Neural progenitor cell (in vitro differentiated cells): ENCODE data around the gene NOX3. TPM values are rescaled to one million over a fixed set of nuclear protein-coding genes. Genes with fewer than 3 reads are reported as not detected.

Experiments
- DNase-seq: peaks from one replicate; pipeline ENCODE4 v3.0.0-alpha.2; 2016; ENCODE audit warnings: low spot score
- H2AFZ ChIP-seq: fragments of 200-600 bp; sonication (generic); replicated peaks from 2 replicates; pipeline ENCODE4 v1.6.1; 2016; ENCODE audit warnings: antibody characterized with exemption
- H3F3A ChIP-seq: fragments of 200-600 bp; sonication (generic); 2 replicates; pipeline ENCODE4 v1.6.1; 2016; ENCODE audit warnings: antibody characterized with exemption, low read depth
- H3K27ac ChIP-seq: fragments of 200-600 bp; sonication (generic); 2 replicates; pipeline ENCODE4 v1.5.1; 2016; ENCODE audit warnings: mild to moderate bottlenecking
- H3K27me3 ChIP-seq: fragments of 200-600 bp; sonication (generic); 2 replicates; pipeline ENCODE4 v1.6.1; 2016; ENCODE audit warnings: mild to moderate bottlenecking, moderate library complexity
- H3K36me3 ChIP-seq: fragments of 200-600 bp; sonication (generic); 2 replicates; pipeline ENCODE4 v1.5.1; 2016
- H3K4me1 ChIP-seq: fragments of 200-600 bp; sonication (generic); 2 replicates; pipeline ENCODE4 v1.6.1; 2016; ENCODE audit warnings: mixed run types
- H3K4me2 ChIP-seq: fragments of 200-600 bp; sonication (generic); 2 replicates; pipeline ENCODE4 v1.6.1; 2016
- H3K4me3 ChIP-seq: fragments of 200-600 bp; sonication (generic); 2 replicates; pipeline ENCODE4 v1.5.1; 2016
- H3K79me2 ChIP-seq: fragments of 200-600 bp; sonication (generic); 2 replicates; pipeline ENCODE4 v1.6.1; 2016; ENCODE audit warnings: low read depth
- H3K9ac ChIP-seq: fragments of 200-600 bp; sonication (generic); 2 replicates; pipeline ENCODE4 v1.6.1; 2016
- H3K9me3 ChIP-seq: fragments of 200-600 bp; sonication (generic); 2 replicates; pipeline ENCODE4 v1.5.1; 2016; ENCODE audit warnings: low read depth
- H4K20me1 ChIP-seq: fragments of 200-600 bp; sonication (generic); 2 replicates; pipeline ENCODE4 v1.6.1; 2016; ENCODE audit warnings: low read depth
- H3K27ac Mint-ChIP-seq: 3 replicates; pipeline ENCODE4 v1.8.0; 2021; ENCODE audit warnings: mixed read lengths
- H3K27me3 Mint-ChIP-seq: 2 replicates; pipeline ENCODE4 v1.8.0; 2022; ENCODE audit warnings: low read depth, mild to moderate bottlenecking, inconsistent platforms, moderate library complexity, mixed read lengths; ENCODE audit not compliant: insufficient read depth
- H3K36me3 Mint-ChIP-seq: 3 replicates; pipeline ENCODE4 v1.8.0; 2021; ENCODE audit warnings: mixed read lengths
- H3K4me1 Mint-ChIP-seq: 3 replicates; pipeline ENCODE4 v1.8.0; 2021; ENCODE audit warnings: mixed read lengths
- H3K4me3 Mint-ChIP-seq: 3 replicates; pipeline ENCODE4 v1.8.0; 2021; ENCODE audit warnings: mild to moderate bottlenecking, moderate library complexity, mixed read lengths
- H3K9me3 Mint-ChIP-seq: 3 replicates; pipeline ENCODE4 v1.8.0; 2020; ENCODE audit warnings: mixed read lengths
- CTCF ChIP-seq: fragments of 200-600 bp; sonication (generic); IDR thresholded peaks from 2 replicates; pipeline ENCODE4 v1.5.1; 2017; ENCODE audit warnings: antibody characterized with exemption, mild to moderate bottlenecking
- EZH2 ChIP-seq: fragments of 200-600 bp; sonication (generic); IDR thresholded peaks from 2 replicates; pipeline ENCODE4 v1.6.1; 2017; ENCODE audit warnings: antibody characterized with exemption, mild to moderate bottlenecking, moderate library complexity
- EZH2phosphoT487 ChIP-seq: fragments of 200-600 bp; sonication (generic); IDR thresholded peaks from 2 replicates; pipeline ENCODE4 v1.6.1; 2017; ENCODE audit warnings: antibody characterized with exemption
- total RNA-seq: library from RNA; depleted of rRNA; stranded (reverse); fragments of >200 nt; gene quantifications from 2 replicates; pipeline ENCODE4 v1.2.3, GENCODE V29; 2015; ENCODE audit warnings: low replicate concordance

NOX3 gene
- total RNA-seq: not detected in 2 replicates

GRCh38 chr6:155455766-155456165 is at the start of gene NOX3:
TSS of gene NOX3 (minus strand) at chr6:155455839. CDS start at chr6:155455800, 39 bp downstream.
- no peaks in the 10 kb centered on the region for H4K20me1 ChIP-seq
- H3K4me1 Mint-ChIP-seq: peaks cover 3% of the 10 kb centered on the region
- no peaks in the 10 kb centered on the region for H3K9me3 ChIP-seq
- H3K4me2 ChIP-seq: peak within 1 kb of the TSS; percentile 41
- H3K79me2 ChIP-seq: no peaks in the 10 kb centered on the region
- H3K27me3 ChIP-seq: no peaks in the 10 kb centered on the region
- no peaks in the 10 kb centered on the region for H3K36me3 Mint-ChIP-seq
- H3K4me3 Mint-ChIP-seq: no peak within 1 kb of the TSS
- H3K4me1 ChIP-seq: peaks cover 24% of the 10 kb centered on the region
- H3K27me3 Mint-ChIP-seq: no peaks in the 10 kb centered on the region
- no peaks in the 10 kb centered on the region for H3K9me3 Mint-ChIP-seq
- H3K27ac Mint-ChIP-seq: no peak within 1 kb of the TSS
- peak; percentile 18 for DNase-seq
- H3K4me3 ChIP-seq: no peak within 1 kb of the TSS
- TF ChIP-seq EZH2: no peak
- no peak for TF ChIP-seq CTCF
- TF ChIP-seq EZH2phosphoT487: no peak
- H3K27ac ChIP-seq: no peak within 1 kb of the TSS
- H3F3A ChIP-seq: peaks cover 3% of the 10 kb centered on the region
- H2AFZ ChIP-seq: no peak within 1 kb of the TSS
- no peaks in the 10 kb centered on the region for H3K36me3 ChIP-seq
- no peak within 1 kb of the TSS for H3K9ac ChIP-seq

- H3K27ac Mint-ChIP-seq: no peak overlapping the region
- no peak for DNase-seq
- H3K9me3 Mint-ChIP-seq: no peaks in the 10 kb centered on the region
- TF ChIP-seq EZH2phosphoT487: no peak
- no peak for TF ChIP-seq CTCF
- TF ChIP-seq EZH2: no peak
- H3K36me3 Mint-ChIP-seq: no peaks in the 10 kb centered on the region
- H3K4me3 ChIP-seq: no peak overlapping the region
- H3K27ac ChIP-seq: no peak overlapping the region
- H3K27me3 ChIP-seq: no peaks in the 10 kb centered on the region
- H3K36me3 ChIP-seq: no peaks in the 10 kb centered on the region
- H2AFZ ChIP-seq: no peak overlapping the region
- H3K4me1 ChIP-seq: no peaks in the 10 kb centered on the region
- H4K20me1 ChIP-seq: no peaks in the 10 kb centered on the region
- H3K4me1 Mint-ChIP-seq: peaks cover 6% of the 10 kb centered on the region
- no peak overlapping the region for H3K9ac ChIP-seq
- H3K27me3 Mint-ChIP-seq: peaks cover 4% of the 10 kb centered on the region
- peaks cover 6% of the 10 kb centered on the region for H3K9me3 ChIP-seq
- no peak overlapping the region for H3K4me3 Mint-ChIP-seq
- H3K4me2 ChIP-seq: no peak overlapping the region
- no peaks in the 10 kb centered on the region for H3F3A ChIP-seq
- H3K79me2 ChIP-seq: no peaks in the 10 kb centered on the region
These were observed 49.4 kb upstream of the NOX3 start for GRCh38 chr6:155504848-155505607.

- no peak overlapping the region for H3K4me3 ChIP-seq
- peaks cover 6% of the 10 kb centered on the region for H3K9me3 ChIP-seq
- Mint-ChIP-seq H3K27me3 (peaks cover 4% of the 10 kb centered on the region), H3K4me1 (peaks cover 6% of the 10 kb centered on the region), H3K27ac (no peak overlapping the region), H3K4me3 (no peak overlapping the region), H3K36me3 (no peaks in the 10 kb centered on the region), H3K9me3 (no peaks in the 10 kb centered on the region)
- no peaks in the 10 kb centered on the region for H3K36me3 ChIP-seq
- no peak overlapping the region for H2AFZ ChIP-seq
- no peaks in the 10 kb centered on the region for H3K27me3 ChIP-seq
- TF ChIP-seq CTCF (no peak), EZH2phosphoT487 (no peak), EZH2 (no peak)
- H3K9ac ChIP-seq: no peak overlapping the region
- no peaks in the 10 kb centered on the region for H3F3A ChIP-seq
- H3K4me2 ChIP-seq: no peak overlapping the region
- H3K79me2 ChIP-seq: no peaks in the 10 kb centered on the region
- no peak for DNase-seq
- H3K27ac ChIP-seq: no peak overlapping the region
- no peaks in the 10 kb centered on the region for H3K4me1 ChIP-seq
- H4K20me1 ChIP-seq: no peaks in the 10 kb centered on the region
These were observed 46.8 kb upstream of the NOX3 start for GRCh38 chr6:155502393-155502792.
